ENCODE results near the gene PIGU.

GRCh38 chr20:34705397-34706301 is 28.8 kb upstream of the PIGU start:
- TF ChIP-seq EP300 (IDR thresholded peaks at IDR 0.05; ENCODE audit: low read length), result no peak
- no peak for TF ChIP-seq NCOA2 (IDR thresholded peaks at IDR 0.05; ENCODE audit: partially characterized antibody in 2 of 2)
- no peak for TF ChIP-seq BDP1 (IDR thresholded peaks at IDR 0.05; ENCODE audit: insufficient read depth, insufficient read length)
- TF ChIP-seq BCOR (IDR thresholded peaks at IDR 0.05), result no peak
- TF ChIP-seq CHD2 (IDR thresholded peaks at IDR 0.05; ENCODE audit: low read depth, low read length), result no peak
- no peak for TF ChIP-seq FOXA1 (IDR thresholded peaks at IDR 0.05; ENCODE audit: borderline replicate concordance)

Measured in K562 (cell line).